ENCODE measurements around the gene BGLAP.
A peak's percentile ranks its signal among the peaks of the same experiment; 100 is the strongest.

BGLAP gene

DNA sequence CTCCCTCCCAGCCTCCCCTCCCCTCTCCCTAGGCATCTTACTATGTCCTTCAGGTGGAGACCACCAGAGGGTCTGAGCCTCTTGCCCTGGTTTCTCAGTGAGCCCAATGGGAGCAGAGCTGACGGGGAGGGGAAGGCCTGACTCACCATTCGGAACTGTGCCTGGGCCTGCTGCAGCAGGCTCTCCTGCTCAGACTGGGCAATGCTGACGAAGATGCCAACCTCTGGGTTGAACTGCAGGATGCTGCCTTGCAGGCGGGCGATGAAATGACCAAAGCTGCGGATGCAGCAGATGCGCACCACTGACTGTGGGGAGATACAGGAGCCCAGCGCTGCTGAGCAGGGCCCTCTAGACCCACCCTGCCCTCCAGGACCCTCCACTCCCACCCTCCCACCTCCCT, 16.9 kb downstream of the BGLAP start:
- DNase-seq (ENCODE audit: low read depth): no peak

DNA sequence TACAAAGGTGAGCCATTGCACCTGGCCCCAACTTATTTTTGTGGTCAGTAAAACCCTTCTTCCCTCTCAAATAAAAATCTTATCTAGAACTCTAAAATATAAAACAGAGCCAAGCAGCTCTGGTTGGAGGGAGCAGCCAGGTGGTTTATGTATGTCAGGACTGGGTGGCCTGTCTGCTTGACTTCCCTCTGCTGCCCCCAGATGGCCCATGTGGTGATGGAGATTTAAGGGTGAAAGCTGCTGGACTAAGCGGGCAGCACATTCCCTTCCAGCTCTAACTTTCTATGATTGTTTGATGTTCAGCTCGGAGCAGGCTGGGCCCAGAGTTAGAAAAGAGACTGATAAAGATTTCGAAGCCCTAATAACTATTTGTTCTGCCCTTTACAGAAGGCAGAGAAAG, 17.8 kb downstream of the BGLAP start:
- no peak for DNase-seq (ENCODE audit: low read depth)

DNA sequence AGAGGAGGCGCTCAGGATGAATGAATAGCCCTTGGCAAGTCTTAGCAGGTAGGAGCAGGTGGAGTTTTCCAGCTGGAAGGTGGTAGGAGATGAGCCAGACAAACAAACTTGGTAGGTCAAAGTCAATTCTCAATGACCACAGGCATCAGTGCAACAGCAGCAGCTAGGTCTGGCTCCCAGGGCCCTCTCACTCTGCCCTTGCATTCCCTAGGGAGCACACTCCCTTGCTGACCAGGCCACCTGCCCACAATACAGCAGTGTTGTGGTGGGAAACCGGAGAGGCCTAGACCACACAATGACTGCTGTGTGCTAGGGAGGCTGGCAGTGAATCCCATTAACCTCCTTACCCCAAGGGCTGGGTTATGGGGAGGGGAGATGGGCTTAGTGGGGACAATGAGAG, 18.9 kb downstream of the BGLAP start:
- no peak for DNase-seq (ENCODE audit: low read depth)

DNA sequence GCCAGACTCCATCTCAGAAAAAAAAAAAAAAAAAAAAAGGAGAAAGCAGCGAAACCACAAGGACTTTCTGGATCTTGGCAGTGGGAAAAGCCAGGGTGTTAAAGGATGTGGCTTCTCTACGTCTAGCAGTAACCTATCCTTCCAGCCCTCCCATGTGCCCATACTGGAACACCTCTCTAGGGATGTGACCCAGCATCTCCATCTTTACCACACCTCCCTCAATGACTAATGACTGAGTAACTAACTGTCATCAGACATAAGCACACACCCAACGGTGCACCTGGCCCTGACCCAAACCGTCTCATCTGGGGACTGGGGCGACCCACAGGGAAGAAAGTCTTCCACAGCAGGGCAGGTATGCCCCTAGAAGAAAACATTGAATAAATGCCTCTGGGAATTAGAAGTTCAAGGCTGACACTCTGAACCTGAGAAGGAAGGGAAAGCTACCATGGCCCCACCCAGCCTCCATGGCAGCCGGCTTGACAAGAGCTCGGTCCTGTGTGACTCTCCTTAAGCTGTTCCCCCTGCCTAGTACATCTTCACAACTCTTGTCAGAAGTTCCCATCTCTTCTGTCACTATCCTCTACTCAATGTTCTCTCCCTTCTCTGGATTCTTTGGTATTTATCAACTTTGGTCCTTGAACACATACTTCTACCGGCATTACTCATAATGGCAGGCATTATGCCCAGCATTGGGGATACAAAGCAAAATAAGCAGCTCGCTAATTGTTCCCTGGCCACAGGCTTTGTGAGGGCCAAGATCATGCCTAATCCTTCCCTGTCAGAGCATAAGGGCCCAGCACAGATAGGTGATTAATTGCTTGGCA, 20.7 kb downstream of the BGLAP start:
- no peak for DNase-seq (ENCODE audit: low read depth)

DNA sequence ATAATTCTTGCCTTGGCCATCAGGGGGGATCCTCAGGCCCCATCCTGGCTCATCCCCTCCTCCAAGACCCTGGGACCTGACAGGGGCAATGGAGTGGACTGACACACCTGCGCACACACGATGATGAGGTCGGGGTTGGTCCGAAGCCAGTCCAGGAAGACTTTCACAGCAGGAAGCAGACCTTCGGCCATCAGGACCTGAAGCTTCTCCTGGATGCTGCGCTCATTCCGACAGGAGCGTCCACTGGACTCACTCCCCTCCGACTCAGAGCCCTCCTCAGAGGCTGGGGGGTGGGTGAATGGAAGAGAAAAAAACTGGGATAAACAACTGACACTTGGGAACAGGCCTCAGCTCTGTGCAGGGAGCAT, 21.3 kb downstream of the BGLAP start:
- DNase-seq (ENCODE audit: low read depth): no peak

DNA sequence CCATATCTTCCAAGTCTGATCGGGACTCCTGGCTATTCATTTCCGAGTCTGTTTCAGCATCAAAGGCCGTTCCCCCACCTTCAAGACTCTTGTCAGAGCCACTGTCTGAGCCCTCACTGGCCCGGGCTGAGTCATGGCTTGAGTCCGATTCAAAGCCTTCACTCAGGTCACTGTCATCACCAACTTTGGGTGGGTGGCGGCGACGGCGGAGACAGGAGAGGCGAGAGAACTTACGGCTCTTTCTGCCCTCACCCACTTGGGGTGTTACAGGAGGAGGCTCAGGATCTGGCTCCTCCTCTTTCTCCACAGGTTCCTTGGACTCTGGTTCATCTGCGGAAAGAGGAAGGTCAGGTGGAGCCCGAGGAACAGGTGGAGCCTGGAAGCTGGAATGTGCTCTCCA, 24.1 kb downstream of the BGLAP start:
- no peak for DNase-seq (ENCODE audit: low read depth)

DNA sequence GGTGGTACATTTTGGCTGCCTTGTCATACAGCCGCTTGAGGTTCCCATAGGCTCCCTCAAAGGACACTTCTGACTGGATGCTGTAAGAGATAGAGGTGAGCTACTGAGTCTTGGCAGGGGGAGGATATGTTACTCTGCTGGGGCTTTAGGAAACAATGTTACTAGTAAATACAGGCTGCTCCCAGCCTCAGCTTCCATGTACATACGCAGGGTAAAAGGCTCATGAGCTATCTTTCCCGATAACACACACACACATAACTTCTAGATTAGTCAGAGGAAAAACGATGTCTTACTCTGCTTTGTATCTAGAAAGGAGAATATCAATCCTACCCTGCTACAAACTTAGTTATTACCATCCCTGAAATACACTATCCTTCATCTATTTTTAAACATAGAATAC, 26.4 kb downstream of the BGLAP start:
- DNase-seq (ENCODE audit: low read depth): no peak

DNA sequence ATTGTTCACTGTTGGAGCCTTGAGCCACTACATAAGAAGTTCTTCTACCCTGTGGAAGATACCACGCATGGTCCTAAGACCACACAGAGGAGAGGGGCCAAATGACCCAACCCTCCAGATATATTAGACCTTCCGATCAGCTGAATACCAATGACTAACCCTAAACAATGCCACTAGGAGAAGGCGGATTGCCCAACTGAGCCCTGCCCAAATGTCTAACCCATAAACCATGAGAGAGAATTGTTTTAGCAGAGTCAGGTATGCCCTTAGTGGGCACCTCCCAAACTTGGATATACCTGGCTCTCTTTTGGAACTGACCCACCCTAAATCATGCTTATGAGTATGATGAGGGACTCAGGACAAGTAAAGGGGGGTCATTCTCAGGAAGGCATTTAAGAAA, 28.3 kb downstream of the BGLAP start:
- no peak for DNase-seq (ENCODE audit: low read depth)

DNA sequence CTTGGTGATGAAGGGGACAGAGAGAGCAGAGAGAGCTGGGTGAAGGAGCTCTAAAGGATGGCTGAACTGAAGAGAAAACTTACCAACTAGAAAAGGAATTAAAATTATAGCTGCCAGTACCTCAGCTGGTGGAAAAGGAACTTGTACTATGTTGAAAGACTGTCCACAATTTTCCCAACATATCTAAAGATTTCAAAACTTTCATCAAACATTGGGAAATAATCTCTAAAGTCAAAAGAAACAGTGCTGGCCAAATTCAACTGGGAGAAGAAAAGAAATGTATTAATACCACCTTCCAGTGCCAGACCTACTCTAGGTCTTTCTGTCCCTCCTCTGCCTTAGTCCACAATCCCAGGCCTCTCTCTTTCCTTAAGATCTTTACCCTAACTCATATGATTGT, 34.5 kb downstream of the BGLAP start:
- DNase-seq (ENCODE audit: low read depth): no peak

DNA sequence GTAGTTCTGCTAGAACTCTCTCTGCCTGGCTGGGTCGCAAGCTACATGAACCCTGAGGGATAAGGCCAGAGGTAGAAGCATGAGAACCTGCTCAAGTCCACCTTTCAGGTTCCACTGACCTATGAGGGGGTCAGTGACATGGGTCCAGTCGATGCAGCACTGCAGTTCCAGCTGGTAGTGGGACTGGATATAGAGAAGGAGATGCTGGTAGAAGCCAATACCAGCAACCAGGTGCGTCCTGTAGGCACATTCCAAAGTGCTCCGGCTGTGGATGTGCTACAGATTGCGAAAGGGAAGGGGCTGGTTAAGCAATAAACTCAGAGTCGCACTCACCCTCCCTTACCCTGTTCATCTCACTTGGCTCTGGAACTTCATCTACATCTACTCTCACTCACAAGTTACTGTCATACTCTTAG, 35.0 kb downstream of the BGLAP start:
- no peak for DNase-seq (ENCODE audit: low read depth)

DNA sequence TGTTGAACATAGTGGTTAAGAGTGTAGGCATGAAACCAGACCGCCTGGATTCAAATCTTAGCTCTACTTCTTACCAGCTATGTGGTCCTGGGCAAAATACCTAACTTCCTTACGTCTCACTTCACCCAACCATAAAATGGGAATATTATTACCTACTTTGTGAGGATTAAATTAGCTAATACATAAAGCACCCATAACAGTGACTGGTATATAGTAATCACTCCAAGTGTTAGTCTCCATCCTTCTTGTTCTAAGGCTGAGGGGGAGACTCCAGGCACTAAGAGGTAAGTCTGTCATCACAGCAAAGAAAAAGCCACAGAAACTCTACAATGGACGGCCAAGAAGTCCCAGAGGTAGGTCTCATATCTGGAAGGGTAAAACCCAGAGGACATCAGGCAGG, 37.9 kb downstream of the BGLAP start:
- DNase-seq (ENCODE audit: low read depth): no peak

DNA sequence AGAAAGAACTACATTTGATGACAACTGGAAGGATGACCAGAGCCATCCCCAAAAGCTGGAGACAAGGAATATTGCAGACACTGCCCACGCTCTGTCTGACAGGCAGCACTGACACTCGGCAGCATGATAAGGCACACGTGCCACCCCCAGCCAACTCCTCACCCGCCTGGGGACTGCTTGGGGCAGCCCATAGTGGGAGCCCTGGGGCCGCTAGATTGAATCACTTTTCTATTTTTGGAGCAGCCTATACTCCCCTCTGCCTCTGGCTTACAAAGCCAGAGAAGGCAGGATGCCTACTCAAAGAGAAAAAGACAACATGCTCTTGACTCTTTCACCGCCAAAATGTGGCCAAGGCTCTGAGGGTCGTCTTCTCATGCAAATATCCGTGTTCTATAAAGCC, 39.3 kb downstream of the BGLAP start:
- DNase-seq (ENCODE audit: low read depth): no peak

DNA sequence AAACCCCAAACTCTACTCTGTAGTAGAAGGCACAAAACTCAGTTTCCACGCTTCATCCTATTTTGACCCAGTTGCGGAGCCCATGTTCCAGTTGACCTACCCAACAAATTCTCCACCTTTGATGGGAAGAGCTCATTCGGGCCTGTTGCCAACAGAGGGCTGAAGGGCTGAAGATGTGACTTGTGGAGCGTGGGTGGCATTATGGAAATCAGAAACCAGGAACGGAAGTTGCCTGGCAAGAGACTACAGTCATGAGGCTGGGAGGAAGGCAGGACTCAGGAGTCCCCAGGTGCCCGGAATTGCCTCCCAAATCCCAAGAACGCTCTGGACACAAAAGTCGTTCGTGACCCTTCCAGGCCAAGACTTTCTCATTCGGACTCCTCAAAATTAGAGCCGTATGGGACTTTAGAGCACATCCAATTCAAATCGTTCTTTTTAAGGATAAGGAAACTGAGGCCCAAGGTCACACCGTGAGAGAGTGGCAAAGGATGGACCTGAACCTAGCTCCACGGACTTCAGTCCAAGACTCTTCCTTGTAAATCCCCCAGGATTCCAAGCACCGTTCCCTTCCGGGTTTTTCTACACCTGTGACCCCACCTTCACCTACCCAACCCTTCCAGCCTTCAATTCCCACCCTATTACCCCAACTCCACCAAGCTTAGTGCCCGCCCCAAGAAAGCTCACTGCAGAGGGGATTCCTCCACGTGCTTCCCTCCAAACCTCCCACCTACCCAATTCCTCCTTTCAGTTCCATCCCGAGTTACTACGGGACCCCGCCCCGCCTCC, 39.9 kb downstream of the BGLAP start:
- no peak for DNase-seq (ENCODE audit: low read depth)

DNA sequence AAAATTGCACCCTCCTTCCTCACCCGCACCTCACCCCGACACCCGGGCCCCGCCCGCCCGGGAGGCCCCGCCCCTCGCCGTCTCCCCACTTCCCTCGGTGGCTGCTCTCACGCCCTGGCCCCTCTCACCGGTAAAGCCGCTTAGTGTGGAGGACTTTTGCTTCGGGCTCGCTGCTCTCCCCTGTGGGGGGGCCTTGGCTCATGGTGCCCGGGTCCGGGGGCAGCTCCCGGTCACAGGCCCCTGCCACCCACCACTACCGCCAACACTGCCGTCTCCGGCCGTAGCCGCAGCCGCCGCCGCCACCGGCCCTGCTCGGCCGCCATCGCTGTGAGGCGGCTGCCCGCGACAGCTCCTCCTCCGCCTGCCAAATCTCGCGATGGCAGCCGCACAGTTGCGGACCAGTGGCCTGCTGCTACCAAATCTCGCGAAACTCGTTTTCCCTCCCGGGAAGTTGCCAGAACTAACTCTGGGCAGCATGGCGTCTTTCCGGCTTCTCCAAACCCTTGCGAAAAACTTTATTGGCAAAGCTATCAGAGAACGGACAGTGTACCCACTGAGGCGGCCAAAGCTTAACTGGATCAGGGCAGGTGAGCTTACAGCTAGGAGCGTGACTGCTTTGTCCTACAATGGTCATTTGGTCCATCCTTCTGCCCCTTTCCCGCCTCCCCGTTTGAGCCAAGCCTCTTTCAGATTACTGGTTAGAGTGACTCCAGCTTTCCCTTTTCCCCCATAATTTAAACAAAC, 40.7 kb downstream of the BGLAP start, which contains the start of gene SMG5:
TSS of gene SMG5 (minus strand) at position 347 of the 744 bp plus-strand sequence. CDS start at position 202, 145 bp downstream.
- DNase-seq (ENCODE audit: low read depth): peak; percentile 87

DNA sequence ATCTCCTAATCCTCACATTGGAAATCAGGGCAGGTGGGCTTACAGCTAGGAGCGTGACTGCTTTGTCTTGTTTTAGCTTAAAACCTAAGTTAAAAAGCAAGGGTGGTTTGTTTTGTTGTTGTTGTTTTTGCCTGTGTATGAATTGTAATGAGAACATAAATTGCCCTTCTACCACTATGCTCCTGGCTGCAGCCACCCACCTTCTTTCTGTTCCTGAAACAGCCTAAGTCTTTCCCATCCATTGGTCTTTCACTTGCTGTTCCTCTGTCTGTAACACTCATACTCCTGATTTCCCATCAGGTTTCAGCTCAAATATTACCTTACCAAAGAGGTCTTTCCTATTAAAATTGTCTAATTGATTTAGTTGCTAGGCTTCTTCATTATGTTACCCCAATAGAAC, 41.5 kb downstream of the BGLAP start:
- DNase-seq (ENCODE audit: low read depth): no peak

DNA sequence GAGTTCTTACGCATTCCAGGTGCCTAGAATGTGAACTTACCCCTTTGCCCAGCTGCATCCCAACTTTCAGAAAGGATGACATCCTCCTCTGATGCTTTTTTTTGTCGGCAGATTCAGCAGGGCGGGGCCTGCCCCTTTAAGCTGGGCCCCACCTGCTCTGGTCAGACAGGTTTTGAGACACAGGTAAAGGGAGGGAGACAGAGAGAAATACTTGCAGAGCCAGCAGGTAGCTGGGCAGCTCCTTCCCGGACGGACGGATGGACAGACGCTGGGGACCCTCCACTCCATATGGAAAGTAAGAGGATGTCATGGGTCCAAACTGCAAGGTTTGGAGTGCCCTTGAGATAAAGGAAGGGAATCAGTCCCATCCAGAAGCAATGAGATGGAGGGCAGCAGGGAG, 42.1 kb downstream of the BGLAP start, which contains the start of gene TMEM79:
TSS of gene TMEM79 (plus strand) at position 214 of the 400 bp plus-strand sequence. CDS start 902 bp downstream, outside the sequence.
- DNase-seq (ENCODE audit: low read depth): no peak

DNA sequence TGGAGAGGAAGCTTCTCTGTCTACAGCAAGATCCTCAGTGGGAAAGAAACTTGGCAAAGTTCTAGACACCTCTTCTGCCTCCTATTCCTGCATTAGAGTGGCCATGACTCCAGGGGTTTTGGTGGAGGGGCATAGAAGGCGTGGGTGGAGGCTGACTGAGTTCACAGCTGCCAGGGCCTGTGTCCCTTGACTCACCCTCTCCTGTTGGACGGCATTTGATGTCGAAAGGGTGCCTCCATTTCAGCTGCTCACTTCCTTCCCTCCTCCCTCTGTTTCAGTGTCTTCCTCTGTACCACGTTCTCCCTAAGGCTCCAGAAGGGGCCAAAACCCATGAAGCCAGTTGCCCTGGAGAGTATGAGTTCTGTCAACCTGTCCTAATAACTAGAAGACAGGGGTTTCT, 42.8 kb downstream of the BGLAP start:
- no peak for DNase-seq (ENCODE audit: low read depth)

DNA sequence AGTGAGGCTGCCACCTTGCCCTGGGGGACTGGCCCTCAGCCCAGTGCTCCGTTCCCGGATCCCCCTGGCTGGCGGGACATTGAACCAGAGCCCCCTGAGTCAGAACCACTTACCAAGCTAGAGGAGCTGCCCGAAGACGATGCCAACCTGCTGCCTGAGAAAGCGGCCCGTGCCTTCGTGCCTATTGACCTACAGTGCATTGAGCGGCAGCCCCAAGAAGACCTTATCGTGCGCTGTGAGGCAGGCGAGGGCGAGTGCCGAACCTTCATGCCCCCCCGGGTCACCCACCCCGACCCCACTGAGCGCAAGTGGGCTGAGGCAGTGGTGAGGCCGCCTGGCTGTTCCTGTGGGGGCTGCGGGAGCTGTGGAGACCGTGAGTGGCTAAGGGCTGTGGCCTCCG, 43.5 kb downstream of the BGLAP start:
- no peak for DNase-seq (ENCODE audit: low read depth)

DNA sequence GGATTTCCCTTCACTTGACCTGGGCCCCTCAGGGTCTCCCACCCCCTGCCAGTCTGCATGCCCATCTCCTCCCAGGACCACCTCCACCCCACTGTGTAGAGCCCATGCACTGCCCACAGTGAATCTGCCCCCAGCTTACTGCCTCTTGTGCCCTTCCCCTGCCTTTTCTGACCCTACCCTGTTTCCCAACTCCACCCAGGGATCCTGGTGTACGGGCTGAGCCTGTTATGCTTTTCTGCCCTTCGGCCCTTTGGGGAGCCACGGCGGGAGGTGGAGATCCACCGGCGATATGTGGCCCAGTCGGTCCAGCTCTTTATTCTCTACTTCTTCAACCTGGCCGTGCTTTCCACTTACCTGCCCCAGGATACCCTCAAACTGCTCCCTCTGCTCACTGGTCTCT, 44.1 kb downstream of the BGLAP start:
- DNase-seq (ENCODE audit: low read depth): no peak

DNA sequence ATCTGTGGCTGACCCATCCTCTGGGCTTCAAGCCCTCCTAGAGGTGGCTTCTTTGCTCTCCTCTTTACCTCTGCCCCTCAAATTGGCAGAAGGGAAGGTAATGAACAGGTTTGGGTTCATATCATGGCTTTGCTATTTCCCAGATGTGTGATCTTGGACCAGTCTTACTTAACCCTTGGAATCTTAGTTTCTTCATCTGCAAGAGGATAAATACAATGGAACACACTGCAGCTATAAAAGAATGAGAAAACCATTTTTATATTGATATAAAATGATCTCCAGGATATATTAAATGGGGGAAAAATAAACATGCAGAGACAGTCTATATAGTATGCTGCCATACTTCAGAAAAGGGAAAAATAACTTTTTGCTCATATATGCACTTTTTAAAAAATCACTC, 47.9 kb downstream of the BGLAP start:
- DNase-seq (ENCODE audit: low read depth): no peak

DNA sequence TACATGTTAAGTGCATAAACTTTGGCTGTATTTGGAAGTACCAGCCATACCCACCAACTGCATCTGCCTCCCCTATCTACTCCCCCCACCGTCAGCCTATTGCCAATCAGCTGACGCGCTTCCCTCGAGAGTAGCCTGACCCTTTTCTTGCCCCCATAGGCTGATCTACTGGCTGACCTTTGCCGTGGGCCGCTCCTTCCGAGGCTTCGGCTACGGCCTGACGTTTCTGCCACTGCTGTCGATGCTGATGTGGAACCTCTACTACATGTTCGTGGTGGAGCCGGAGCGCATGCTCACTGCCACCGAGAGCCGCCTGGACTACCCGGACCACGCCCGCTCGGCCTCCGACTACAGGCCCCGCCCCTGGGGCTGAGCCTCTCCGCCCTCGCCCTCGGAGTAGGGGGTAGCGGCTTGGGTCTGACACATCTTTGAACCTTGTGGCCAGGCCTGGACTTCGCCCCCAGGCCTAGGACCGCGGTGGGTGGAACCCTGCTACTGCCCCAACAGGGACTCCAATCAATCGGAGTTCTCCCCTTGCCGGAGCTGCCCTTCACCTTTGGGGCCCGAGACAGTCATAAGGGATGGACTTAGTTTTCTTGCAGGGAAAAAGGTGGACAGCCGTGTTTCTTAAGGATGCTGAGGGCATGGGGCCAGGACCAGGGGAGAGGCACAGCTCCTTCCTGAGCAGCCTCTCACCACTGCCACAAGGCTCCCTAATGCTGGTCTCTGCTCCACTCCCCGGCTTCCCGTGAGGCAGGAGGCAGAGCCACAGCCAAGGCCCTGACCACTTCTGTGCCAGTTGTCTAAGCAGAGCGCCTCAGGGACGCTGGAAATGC, 49.5 kb downstream of the BGLAP start:
- no peak for DNase-seq (ENCODE audit: low read depth)
